SK-N-SH (cell line): Measurements from ENCODE around the gene SHH.

Experiments
- EP300 ChIP-seq, 2 experiments: IDR thresholded peaks; 2 replicates each; pipeline versions ENCODE4 v1.4.0 to v1.6.1; 2012; ENCODE audit warnings: borderline replicate concordance in 1 of 2, low read depth in 1 of 2, low read length in 1 of 2
- EZH2phosphoT487 ChIP-seq: fragments of 200-600 bp; sonication (generic); IDR thresholded peaks from 2 replicates; pipeline ENCODE4 v1.6.1; 2017; ENCODE audit warnings: low read depth, mixed run types, mild to moderate bottlenecking, antibody characterized with exemption, moderate library complexity, borderline replicate concordance
- FOSL2 ChIP-seq: IDR thresholded peaks from 2 replicates; pipeline ENCODE4 v1.4.0; 2012; ENCODE audit warnings: low read depth, mild to moderate bottlenecking, moderate library complexity, borderline replicate concordance
- NFIC ChIP-seq: IDR thresholded peaks from 2 replicates; pipeline ENCODE4 v1.4.0; 2012; ENCODE audit warnings: borderline replicate concordance
- POLR2AphosphoS5 ChIP-seq: IDR thresholded peaks from 2 replicates; pipeline ENCODE4 v1.6.1; 2012; ENCODE audit warnings: low read depth, low read length
- RXRA ChIP-seq: IDR thresholded peaks from 2 replicates; pipeline ENCODE4 v1.4.0; 2012; ENCODE audit warnings: low read depth, mild to moderate bottlenecking, borderline replicate concordance
- TEAD4 ChIP-seq: IDR thresholded peaks from 2 replicates; pipeline ENCODE4 v1.4.0; 2012; ENCODE audit warnings: mild to moderate bottlenecking, borderline replicate concordance; ENCODE audit not compliant: insufficient read depth
- YY1 ChIP-seq: IDR thresholded peaks from 2 replicates; pipeline ENCODE4 v1.4.0; 2012; ENCODE audit warnings: low read depth, mild to moderate bottlenecking
- TF ChIP-seq, protein P1 (sequence below): IDR thresholded peaks from 2 replicates; pipeline ENCODE4 v1.4.0; 2012; ENCODE audit warnings: low read depth
- TF ChIP-seq, protein P2 (sequence below): fragments of 200-600 bp; sonication (generic); IDR thresholded peaks from 2 replicates; pipeline ENCODE4 v1.6.1; 2017; ENCODE audit warnings: antibody characterized with exemption, mild to moderate bottlenecking, moderate library complexity
- TF ChIP-seq, protein P3 (sequence below): IDR thresholded peaks from 2 replicates; pipeline ENCODE4 v1.6.1; 2012; ENCODE audit warnings: mild to moderate bottlenecking, low read depth, low read length, moderate library complexity
- TF ChIP-seq, protein P4 (sequence below): fragments of 150-350 bp; IDR thresholded peaks from 2 replicates; pipeline ENCODE4 v1.6.1; 2016; ENCODE audit warnings: mild to moderate bottlenecking, low read depth, low read length

DNA sequence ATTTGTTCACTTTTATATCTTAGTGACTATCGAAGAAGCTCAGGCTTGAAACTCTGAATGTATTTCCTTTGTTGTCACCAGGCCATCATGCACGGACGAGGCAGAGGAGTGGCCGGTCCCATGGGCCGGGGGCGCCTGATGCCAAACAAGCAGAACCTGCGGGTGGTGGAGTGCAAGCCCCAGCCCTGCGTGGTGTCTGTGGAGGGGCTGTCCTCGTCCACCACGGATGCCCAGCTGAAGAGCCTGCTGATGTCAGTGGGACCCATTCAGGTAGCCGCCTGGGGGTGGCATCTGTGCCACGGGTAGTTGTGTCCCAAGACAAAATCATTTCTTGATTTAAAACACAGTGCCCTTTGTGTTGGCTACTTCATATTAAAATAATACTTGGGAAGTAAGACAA, 45.9 kb downstream of the SHH start:
- TF ChIP-seq, protein P1, sequence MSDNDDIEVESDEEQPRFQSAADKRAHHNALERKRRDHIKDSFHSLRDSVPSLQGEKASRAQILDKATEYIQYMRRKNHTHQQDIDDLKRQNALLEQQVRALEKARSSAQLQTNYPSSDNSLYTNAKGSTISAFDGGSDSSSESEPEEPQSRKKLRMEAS = no peak
- TF ChIP-seq, protein P2, sequence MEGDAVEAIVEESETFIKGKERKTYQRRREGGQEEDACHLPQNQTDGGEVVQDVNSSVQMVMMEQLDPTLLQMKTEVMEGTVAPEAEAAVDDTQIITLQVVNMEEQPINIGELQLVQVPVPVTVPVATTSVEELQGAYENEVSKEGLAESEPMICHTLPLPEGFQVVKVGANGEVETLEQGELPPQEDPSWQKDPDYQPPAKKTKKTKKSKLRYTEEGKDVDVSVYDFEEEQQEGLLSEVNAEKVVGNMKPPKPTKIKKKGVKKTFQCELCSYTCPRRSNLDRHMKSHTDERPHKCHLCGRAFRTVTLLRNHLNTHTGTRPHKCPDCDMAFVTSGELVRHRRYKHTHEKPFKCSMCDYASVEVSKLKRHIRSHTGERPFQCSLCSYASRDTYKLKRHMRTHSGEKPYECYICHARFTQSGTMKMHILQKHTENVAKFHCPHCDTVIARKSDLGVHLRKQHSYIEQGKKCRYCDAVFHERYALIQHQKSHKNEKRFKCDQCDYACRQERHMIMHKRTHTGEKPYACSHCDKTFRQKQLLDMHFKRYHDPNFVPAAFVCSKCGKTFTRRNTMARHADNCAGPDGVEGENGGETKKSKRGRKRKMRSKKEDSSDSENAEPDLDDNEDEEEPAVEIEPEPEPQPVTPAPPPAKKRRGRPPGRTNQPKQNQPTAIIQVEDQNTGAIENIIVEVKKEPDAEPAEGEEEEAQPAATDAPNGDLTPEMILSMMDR = no peak
- TF ChIP-seq, protein P3, sequence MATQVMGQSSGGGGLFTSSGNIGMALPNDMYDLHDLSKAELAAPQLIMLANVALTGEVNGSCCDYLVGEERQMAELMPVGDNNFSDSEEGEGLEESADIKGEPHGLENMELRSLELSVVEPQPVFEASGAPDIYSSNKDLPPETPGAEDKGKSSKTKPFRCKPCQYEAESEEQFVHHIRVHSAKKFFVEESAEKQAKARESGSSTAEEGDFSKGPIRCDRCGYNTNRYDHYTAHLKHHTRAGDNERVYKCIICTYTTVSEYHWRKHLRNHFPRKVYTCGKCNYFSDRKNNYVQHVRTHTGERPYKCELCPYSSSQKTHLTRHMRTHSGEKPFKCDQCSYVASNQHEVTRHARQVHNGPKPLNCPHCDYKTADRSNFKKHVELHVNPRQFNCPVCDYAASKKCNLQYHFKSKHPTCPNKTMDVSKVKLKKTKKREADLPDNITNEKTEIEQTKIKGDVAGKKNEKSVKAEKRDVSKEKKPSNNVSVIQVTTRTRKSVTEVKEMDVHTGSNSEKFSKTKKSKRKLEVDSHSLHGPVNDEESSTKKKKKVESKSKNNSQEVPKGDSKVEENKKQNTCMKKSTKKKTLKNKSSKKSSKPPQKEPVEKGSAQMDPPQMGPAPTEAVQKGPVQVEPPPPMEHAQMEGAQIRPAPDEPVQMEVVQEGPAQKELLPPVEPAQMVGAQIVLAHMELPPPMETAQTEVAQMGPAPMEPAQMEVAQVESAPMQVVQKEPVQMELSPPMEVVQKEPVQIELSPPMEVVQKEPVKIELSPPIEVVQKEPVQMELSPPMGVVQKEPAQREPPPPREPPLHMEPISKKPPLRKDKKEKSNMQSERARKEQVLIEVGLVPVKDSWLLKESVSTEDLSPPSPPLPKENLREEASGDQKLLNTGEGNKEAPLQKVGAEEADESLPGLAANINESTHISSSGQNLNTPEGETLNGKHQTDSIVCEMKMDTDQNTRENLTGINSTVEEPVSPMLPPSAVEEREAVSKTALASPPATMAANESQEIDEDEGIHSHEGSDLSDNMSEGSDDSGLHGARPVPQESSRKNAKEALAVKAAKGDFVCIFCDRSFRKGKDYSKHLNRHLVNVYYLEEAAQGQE = no peak
- TF ChIP-seq NFIC (no peak), RXRA (no peak), POLR2AphosphoS5 (no peak), YY1 (no peak), TEAD4 (no peak), EZH2phosphoT487 (no peak), FOSL2 (no peak), EP300 (IDR thresholded peaks at IDR 0.05; ENCODE audit: borderline replicate concordance in 1 of 2, low read depth in 1 of 2, low read length in 1 of 2) (no peak)
- TF ChIP-seq, protein P4, sequence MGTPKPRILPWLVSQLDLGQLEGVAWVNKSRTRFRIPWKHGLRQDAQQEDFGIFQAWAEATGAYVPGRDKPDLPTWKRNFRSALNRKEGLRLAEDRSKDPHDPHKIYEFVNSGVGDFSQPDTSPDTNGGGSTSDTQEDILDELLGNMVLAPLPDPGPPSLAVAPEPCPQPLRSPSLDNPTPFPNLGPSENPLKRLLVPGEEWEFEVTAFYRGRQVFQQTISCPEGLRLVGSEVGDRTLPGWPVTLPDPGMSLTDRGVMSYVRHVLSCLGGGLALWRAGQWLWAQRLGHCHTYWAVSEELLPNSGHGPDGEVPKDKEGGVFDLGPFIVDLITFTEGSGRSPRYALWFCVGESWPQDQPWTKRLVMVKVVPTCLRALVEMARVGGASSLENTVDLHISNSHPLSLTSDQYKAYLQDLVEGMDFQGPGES = no peak
